H1 (cell line): ENCODE data around the gene RBM4B. TPM values are rescaled to one million over a fixed set of nuclear protein-coding genes. Genes with fewer than 3 reads are reported as not detected.

Source experiments
- ASH2L ChIP-seq: fragments of 200-600, 300-600 bp; sonication (generic); IDR thresholded peaks from one replicate; pipeline ENCODE4 v1.7.1; 2017; ENCODE audit warnings: low read length
- BACH1 ChIP-seq: IDR thresholded peaks from 2 replicates; pipeline ENCODE4 v1.6.1; 2012; ENCODE audit warnings: low read length, improper control_type of control experiment
- CHD2 ChIP-seq: IDR thresholded peaks from 2 replicates; pipeline ENCODE4 v1.6.1; 2012; ENCODE audit warnings: low read length, improper control_type of control experiment
- E2F6 ChIP-seq: IDR thresholded peaks from 2 replicates; pipeline ENCODE4 v1.6.1; 2012; ENCODE audit warnings: inconsistent platforms
- GTF2F1 ChIP-seq: IDR thresholded peaks from 2 replicates; pipeline ENCODE4 v1.6.1; 2012; ENCODE audit warnings: low read depth, low read length, improper control_type of control experiment, borderline replicate concordance
- JUND ChIP-seq: IDR thresholded peaks from 2 replicates; pipeline ENCODE4 v1.6.1; 2011; ENCODE audit warnings: mild to moderate bottlenecking, improper control_type of control experiment, low read length
- SP4 ChIP-seq: IDR thresholded peaks from 2 replicates; pipeline ENCODE4 v1.6.1; 2012; ENCODE audit warnings: low read length, inconsistent platforms
- polyA plus RNA-seq, 7 experiments: library from polyadenylated mRNA; depleted of rRNA in 3 of 7; stranded (reverse) in 5 of 7; unstranded in 2 of 7; fragments of >200 nt in 5 of 7; fragments of 200-250 nt in 2 of 7; gene quantifications; 1 replicate in 5 of 7; 2 replicates in 1 of 7; 4 replicates in 1 of 7; pipeline versions ENCODE4 v1.2.1 to v1.2.3, GENCODE V29; 2011 to 2013; ENCODE audit warnings: missing spikeins in 2 of 7, mixed read lengths in 2 of 7
- total RNA-seq: library from RNA; stranded (reverse); fragmentation: NEBNext Ultra II Directional; extraction: Animal tissue kit (Norgen Biotek cat#: 25700); gene quantifications from 2 replicates; pipeline ENCODE4 v1.2.1, GENCODE V29; 2021

Gene RBM4B
- total and polyA plus RNA-seq, 2 of the 8 experiments (the other 6 are each of a cell fraction or from before 2014, with no cell fraction given), result 27.5 to 30.5 TPM

- TF ChIP-seq GTF2F1, result no peak
- no peak for TF ChIP-seq SP4
- no peak for TF ChIP-seq ASH2L
- no peak for TF ChIP-seq BACH1
- no peak for TF ChIP-seq CHD2
- no peak for TF ChIP-seq E2F6
- TF ChIP-seq JUND, result no peak
Measured at GRCh38 chr11:66680966-66681645, 3.4 kb upstream of the RBM4B start (continued).
